Measurements from ENCODE around the gene PARVB. TPM values are rescaled to one million over a fixed set of nuclear protein-coding genes. Genes with fewer than 3 reads are reported as not detected.

The PARVB gene
- total and polyA plus RNA-seq, 2 experiments from 2014 or later: 10.2 to 11.2 TPM

- Histone ChIP-seq H3K27me3 (no peaks in the 10 kb centered on the region), H3K27ac (no peak overlapping the region), H3K9me3 (ENCODE audit: low read depth) (no peaks in the 10 kb centered on the region), H2AFZ (no peak overlapping the region), H3K4me1 (ENCODE audit: insufficient read depth) (peaks cover 5% of the 10 kb centered on the region), H3K36me3 (replicated peaks; ENCODE audit: insufficient read depth, low read depth) (no peaks in the 10 kb centered on the region), H3K4me3 (no peak overlapping the region), H3K4me2 (no peak overlapping the region), H3K79me2 (peaks cover 5% of the 10 kb centered on the region), H4K20me1 (ENCODE audit: insufficient read depth, poor library complexity, severe bottlenecking) (no peaks in the 10 kb centered on the region), H3K9me2 (replicated peaks; ENCODE audit: insufficient read depth) (no peaks in the 10 kb centered on the region)
- no peak for TF ChIP-seq CTCF (IDR thresholded peaks at IDR 0.05; ENCODE audit: poor library complexity)
- no peak for TF ChIP-seq EZH2 (IDR thresholded peaks at IDR 0.05; ENCODE audit: borderline replicate concordance)
- no peak for TF ChIP-seq EZH2phosphoT487 (IDR thresholded peaks at IDR 0.05; ENCODE audit: low read depth, severe bottlenecking, unreplicated experiment)
- WGBS (ENCODE audit: low lambda C conversion rate, missing lambda C conversion rate): 88% methylated on average over 28 of the region's 28 CpGs
- DNase-seq (ENCODE audit: low spot score): no peak
Measured at GRCh38 chr22:44026630-44027511, 2.8 kb downstream of the PARVB start.

DNA sequence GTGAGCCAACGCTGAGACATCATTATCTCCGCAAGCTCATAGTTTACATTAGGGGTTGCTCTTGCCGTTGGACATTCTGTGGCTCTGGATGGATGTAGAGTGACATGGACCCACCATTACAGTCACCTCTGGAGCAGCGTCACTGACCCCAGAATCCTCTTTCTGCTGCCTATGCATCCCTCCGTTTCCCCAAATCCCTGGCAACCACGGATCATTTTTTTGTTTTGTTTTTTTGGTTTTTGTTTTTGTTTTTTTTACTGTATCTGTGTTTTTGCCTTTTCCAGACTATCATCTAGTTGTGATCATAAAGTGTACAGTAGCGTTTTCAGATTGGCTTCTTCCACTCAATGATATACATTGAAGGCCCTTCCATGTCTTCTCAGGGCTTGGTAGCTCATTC lies 4.0 kb downstream of the PARVB start:
- no peak for DNase-seq (ENCODE audit: low spot score)
- WGBS (ENCODE audit: low lambda C conversion rate, missing lambda C conversion rate): 92% methylated on average over 7 of the region's 7 CpGs
- no peak overlapping the region for H3K4me2 ChIP-seq
- no peaks in the 10 kb centered on the region for H4K20me1 ChIP-seq (ENCODE audit: insufficient read depth, poor library complexity, severe bottlenecking)
- H3K4me3 ChIP-seq: no peak overlapping the region
- peaks cover 5% of the 10 kb centered on the region for H3K4me1 ChIP-seq (ENCODE audit: insufficient read depth)
- no peaks in the 10 kb centered on the region for H3K27me3 ChIP-seq
- no peak for TF ChIP-seq EZH2 (IDR thresholded peaks at IDR 0.05; ENCODE audit: borderline replicate concordance)
- TF ChIP-seq EZH2phosphoT487 (IDR thresholded peaks at IDR 0.05; ENCODE audit: low read depth, severe bottlenecking, unreplicated experiment): no peak
- no peak for TF ChIP-seq CTCF (IDR thresholded peaks at IDR 0.05; ENCODE audit: poor library complexity)
- no peak overlapping the region for H3K27ac ChIP-seq
- no peaks in the 10 kb centered on the region for H3K9me3 ChIP-seq (ENCODE audit: low read depth)
- no peaks in the 10 kb centered on the region for H3K9me2 ChIP-seq (replicated peaks; ENCODE audit: insufficient read depth)
- no peaks in the 10 kb centered on the region for H3K36me3 ChIP-seq (replicated peaks; ENCODE audit: insufficient read depth, low read depth)
- no peak overlapping the region for H2AFZ ChIP-seq
- peaks cover 5% of the 10 kb centered on the region for H3K79me2 ChIP-seq

GRCh38 chr22:44029069-44029468 lies 5.0 kb downstream of the PARVB start:
- H3K79me2 ChIP-seq: peaks cover 5% of the 10 kb centered on the region
- TF ChIP-seq EZH2phosphoT487 (IDR thresholded peaks at IDR 0.05; ENCODE audit: low read depth, severe bottlenecking, unreplicated experiment): no peak
- TF ChIP-seq EZH2 (IDR thresholded peaks at IDR 0.05; ENCODE audit: borderline replicate concordance): no peak
- TF ChIP-seq CTCF (IDR thresholded peaks at IDR 0.05; ENCODE audit: poor library complexity): no peak
- H3K4me3 ChIP-seq: no peak overlapping the region
- 72% methylated on average over 4 of the region's 4 CpGs for whole genome bisulfite sequencing (ENCODE audit: low lambda C conversion rate, missing lambda C conversion rate)
- H3K27me3 ChIP-seq: no peaks in the 10 kb centered on the region
- no peak overlapping the region for H3K27ac ChIP-seq
- no peaks in the 10 kb centered on the region for H3K36me3 ChIP-seq (replicated peaks; ENCODE audit: insufficient read depth, low read depth)
- H3K4me2 ChIP-seq: no peak overlapping the region
- DNase-seq (ENCODE audit: low spot score): no peak
- no peaks in the 10 kb centered on the region for H3K9me3 ChIP-seq (ENCODE audit: low read depth)
- no peaks in the 10 kb centered on the region for H3K9me2 ChIP-seq (replicated peaks; ENCODE audit: insufficient read depth)
- H2AFZ ChIP-seq: no peak overlapping the region
- no peaks in the 10 kb centered on the region for H4K20me1 ChIP-seq (ENCODE audit: insufficient read depth, poor library complexity, severe bottlenecking)
- peaks cover 8% of the 10 kb centered on the region for H3K4me1 ChIP-seq (ENCODE audit: insufficient read depth)
